Esophagus squamous epithelium (tissue), 4 donors: ENCODE data around the gene TRAPPC10.

ENCODE experiments used
- POLR2A ChIP-seq, 4 donors: fragments of 450-650 bp; IDR thresholded peaks; one replicate each; pipeline ENCODE4 v1.6.1; 2017; ENCODE audit warnings: antibody characterized with exemption in 4 of 4, mild to moderate bottlenecking in 4 of 4, moderate library complexity in 3 of 4
- TF ChIP-seq, protein P1 (sequence below), 6 experiments: fragments of 450-650 bp in 4 of 6; fragments of 200-600 bp in 2 of 6; sonication (generic) in 2 of 6; IDR thresholded peaks; one replicate each; pipeline ENCODE4 v1.5.1; 2016 to 2019; ENCODE audit warnings: antibody characterized with exemption in 6 of 6, mild to moderate bottlenecking in 4 of 6, moderate library complexity in 4 of 6

DNA sequence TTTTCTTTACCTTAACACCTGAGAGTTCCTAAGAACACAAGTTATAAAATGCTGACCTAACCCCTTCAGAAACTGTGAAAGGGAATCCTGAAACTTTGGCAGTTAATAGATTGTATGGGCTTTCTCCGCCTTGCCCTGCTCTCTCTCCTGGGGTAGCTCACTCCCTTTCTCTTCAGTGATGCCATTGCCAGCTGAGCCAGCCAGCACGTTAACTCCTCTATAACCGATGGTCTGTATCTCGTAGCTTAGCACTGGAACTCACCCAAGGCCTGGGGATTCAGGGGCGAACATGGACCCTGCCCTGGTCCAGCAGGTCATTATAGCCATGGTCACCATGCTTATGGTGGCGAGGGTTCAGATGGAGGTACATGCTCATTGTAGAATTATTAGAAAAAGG lies 40.7 kb downstream of the TRAPPC10 start:
- TF ChIP-seq, protein P1, sequence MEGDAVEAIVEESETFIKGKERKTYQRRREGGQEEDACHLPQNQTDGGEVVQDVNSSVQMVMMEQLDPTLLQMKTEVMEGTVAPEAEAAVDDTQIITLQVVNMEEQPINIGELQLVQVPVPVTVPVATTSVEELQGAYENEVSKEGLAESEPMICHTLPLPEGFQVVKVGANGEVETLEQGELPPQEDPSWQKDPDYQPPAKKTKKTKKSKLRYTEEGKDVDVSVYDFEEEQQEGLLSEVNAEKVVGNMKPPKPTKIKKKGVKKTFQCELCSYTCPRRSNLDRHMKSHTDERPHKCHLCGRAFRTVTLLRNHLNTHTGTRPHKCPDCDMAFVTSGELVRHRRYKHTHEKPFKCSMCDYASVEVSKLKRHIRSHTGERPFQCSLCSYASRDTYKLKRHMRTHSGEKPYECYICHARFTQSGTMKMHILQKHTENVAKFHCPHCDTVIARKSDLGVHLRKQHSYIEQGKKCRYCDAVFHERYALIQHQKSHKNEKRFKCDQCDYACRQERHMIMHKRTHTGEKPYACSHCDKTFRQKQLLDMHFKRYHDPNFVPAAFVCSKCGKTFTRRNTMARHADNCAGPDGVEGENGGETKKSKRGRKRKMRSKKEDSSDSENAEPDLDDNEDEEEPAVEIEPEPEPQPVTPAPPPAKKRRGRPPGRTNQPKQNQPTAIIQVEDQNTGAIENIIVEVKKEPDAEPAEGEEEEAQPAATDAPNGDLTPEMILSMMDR (IDR thresholded peaks at IDR 0.05): no peak
- no peak for TF ChIP-seq POLR2A (IDR thresholded peaks at IDR 0.05)
